Stimulated activated CD4-positive, alpha-beta T cell treated with anti-CD3 and anti-CD28 coated beads, Interleukin-12 subunit alpha, Interleukin-12 subunit beta, amount 100 ng/mL, for 48 hours (primary cell): ENCODE data around the gene RGS7BP.
"Not testable (repeated sequence)": the region's sequence is repeated elsewhere in the genome, so short reads cannot be mapped to it uniquely, and the experiment has no call there.

Source experiments
- DNase-seq, 3 donors: peaks; one replicate each; pipeline ENCODE4 v3.0.0-alpha.2; 2020; ENCODE audit warnings: low read depth in 2 of 3, low spot score in 1 of 3

The RGS7BP gene

DNA sequence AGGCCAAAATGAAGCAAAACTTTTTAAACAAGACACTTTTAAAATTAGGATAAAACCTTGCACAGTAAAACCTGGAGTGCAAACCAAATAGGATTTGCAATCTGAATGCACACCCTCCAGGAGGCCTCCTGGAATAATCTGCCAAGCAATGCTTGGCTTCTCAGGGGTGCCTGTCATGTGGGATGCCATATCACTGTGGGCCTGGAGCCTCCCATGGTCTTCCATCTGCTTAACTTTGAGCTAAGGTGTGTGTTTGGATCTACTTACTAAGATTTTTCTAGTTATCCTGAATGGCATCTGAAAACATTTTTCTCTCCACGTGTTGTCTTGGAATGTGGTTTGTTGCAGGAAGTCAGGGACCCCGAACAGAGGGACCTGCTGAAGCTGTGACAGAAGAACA, 52.1 kb downstream of the RGS7BP start:
- DNase-seq = no peak

- DNase-seq = not testable (repeated sequence)
Measured at GRCh38 chr5:64558641-64559040, 52.8 kb downstream of the RGS7BP start.

- no peak for DNase-seq
Measured at GRCh38 chr5:64566310-64566916, 60.6 kb downstream of the RGS7BP start.

DNA sequence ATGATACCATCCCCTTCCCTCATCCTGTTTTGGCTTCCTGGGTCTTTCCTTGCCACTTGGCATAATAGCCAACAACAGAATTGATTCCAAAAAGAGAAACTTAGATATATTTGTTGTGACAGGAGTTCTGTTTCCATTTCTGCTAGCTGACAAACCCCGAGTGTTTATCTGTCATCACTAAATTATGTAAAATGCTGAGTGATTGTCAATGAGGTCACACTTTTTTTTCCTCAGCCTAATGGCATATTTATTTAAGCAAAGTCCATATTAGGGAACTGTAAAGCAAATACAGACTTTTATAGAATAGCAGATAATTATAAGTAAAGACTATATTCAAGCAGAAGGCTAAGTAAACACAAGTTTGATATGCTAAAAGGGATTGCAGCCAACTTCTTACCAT, 64.0 kb downstream of the RGS7BP start:
- DNase-seq = no peak

DNA sequence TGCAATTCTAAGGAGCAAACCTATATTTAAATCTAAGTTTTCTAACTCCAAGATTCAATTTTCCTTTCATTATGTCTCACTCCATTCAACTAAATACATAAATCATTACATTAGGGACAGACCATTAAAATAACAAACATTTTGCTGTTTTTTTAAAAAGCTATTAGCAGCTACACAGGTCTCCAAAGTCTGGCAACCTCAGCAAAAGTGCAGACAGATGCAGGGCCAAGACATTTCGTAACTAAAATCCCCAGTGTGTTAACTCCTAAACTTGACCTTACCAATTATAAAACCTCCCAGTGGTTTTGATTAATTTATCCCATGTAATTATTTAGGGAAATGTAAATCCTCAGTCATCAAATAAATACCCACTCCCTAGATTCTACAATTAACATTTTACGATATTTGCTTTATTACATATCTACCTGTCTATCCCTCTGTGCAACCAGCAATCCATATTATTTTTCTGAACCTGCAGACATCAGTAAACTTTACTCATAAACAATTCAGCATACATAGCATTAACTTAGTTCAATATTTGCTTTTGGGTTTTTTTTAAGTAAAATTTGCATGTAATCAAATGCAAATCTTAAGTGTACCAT, 64.7 kb downstream of the RGS7BP start:
- no peak for DNase-seq

- no peak for DNase-seq
Measured at GRCh38 chr5:64575561-64575960, 69.7 kb downstream of the RGS7BP start.

GRCh38 chr5:64576250-64576649, 70.4 kb downstream of the RGS7BP start:
- DNase-seq = no peak

GRCh38 chr5:64585646-64586045, 79.8 kb downstream of the RGS7BP start:
- no peak for DNase-seq

GRCh38 chr5:64587370-64587769, 81.6 kb downstream of the RGS7BP start:
- DNase-seq = no peak

GRCh38 chr5:64592730-64593341, 87.0 kb downstream of the RGS7BP start:
- DNase-seq = no peak

GRCh38 chr5:64594025-64594424, 88.2 kb downstream of the RGS7BP start:
- DNase-seq = no peak

DNA sequence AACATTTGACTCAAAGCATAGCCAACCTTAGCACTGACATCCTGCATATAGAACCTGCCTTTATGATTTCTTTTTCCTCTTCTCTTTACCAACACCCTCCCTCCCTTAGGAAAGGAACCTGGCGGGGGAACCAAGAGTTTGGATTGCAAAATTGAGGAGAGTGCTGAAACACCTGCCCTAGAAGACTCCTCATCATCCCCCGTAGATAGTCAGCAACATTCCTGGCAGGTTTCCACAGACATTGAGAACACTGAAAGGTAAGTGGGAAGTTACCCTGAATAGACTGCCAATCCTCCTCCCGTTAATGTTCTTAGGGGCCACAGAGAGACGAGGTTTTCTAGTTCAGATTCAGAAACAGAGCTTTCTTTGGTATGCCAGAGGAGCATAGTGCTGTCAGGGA, 88.8 kb downstream of the RGS7BP start:
- DNase-seq = no peak

DNA sequence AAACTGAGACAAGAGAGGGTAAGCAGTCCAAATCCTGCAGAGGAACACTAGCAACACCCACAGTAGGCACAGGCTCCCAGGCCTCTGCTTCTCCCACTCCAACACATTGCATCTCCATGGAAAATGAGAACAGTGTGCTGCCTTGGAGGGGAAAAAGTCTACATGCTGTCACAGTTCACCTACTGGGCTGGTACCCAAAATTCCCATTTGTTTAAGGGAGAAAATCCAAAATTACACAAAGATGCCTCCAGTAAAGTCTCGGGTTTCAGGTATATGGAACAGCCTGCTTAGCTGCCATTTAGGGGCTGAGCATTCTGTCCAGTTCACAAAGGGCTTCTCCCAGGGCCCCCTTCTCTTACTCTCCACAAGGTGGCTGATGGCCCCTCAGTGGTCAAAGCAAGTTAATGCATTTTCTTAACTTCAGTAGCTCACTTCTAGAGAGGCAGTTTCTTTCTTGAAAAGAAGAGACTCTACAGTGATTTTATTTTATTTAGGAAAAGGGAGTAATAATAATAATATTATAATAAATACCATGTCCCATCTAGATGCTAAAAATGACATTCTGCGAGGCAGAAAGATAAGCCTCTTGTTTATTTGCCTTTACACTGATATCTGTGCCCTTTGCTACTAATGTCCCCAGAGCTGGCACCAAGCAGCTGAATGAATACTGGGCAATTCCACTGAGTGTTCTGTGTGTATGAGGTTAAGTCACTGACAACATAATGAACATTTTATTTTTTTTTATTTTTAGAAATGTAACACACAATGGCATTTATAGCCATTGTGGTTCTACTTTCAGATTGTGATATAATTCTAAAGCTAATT, 89.4 kb downstream of the RGS7BP start:
- DNase-seq = no peak

- DNase-seq = no peak
Measured at GRCh38 chr5:64599226-64599625, 93.4 kb downstream of the RGS7BP start.

DNA sequence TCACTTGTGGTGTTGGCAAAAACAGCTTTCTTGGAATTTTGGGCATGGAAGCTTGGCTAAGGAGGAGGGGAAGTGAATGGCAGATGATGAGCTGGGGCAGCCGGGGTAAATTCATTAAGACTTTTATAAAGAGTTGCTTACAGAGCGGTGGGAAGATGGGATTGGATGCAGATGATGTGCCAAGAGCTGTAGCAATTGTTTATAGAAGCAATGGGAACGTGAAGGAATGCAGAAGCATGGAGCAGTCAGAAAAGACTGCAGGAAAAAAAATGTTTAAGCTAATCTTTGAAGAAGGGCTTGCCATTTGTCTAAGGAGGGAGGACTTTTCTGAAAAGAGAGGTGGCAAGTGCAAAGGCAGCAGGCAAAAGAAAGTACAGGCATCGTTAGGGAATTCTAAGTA, 97.9 kb downstream of the RGS7BP start:
- no peak for DNase-seq

DNA sequence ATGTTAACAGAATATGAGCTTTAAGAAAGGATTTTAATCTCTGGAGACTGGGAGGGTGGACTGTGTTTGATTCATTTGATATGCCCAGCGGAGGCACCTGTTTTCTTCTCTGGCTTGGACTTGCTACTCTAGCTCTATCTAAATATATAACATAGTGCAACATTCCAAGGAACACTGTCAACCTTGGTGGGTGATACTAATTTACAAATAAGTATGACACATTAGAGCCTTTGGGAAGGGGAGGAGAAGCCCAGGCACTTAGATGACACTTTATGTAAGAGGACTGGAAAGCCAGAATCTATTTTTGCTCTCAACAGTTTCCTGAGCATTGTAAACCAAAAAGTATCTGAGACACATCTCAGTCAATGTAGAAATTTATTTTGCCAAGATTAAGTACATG, 101.1 kb downstream of the RGS7BP start:
- no peak for DNase-seq

DNA sequence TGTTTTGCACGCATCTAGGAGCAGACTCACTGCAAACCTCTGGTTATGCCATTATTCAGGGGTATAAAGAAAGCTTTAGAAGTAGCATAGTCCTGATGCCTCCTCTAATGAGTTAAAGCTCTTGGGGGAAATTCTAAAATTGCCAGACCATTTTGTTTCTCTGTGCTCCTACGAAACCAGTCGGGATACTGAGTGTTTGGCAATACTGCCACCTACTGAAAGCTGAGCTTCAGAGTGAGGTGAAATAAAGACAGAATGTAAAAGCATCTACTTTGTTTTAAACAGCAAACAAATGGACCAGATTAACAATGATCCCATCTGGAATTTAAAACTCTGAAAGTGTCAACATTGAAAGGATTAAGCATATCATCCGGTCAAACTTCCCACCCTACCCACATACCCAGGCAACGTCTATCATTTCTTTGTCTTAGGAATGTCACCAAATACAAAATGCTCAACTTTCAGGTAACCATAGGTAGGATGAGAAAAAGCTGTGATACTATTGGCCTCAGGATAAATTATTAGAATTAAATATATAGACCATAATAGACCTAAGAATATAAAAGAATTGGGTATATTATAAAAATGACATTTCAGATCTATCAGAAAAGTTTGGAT, 106.6 kb downstream of the RGS7BP start:
- DNase-seq = no peak

DNA sequence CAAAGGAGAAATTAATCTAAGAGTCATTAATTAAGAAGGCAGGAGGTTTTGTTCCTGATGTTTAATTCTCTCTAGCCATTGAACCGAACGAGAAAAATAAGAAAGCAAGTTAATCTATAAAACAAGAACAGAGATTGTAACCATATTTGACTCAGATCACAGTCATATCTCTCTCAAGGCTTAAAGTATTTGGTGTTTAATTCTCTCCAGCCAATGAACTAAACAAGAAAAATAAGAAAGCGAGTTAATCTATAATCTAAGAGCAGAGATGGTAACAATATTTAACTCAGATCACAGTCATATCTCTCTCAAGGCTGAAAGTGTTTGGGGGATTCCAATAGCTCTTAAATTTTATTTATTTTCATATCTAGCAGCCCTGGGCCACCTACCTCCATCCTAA, 110.1 kb downstream of the RGS7BP start:
- no peak for DNase-seq

- no peak for DNase-seq
Measured at GRCh38 chr5:64619609-64620008, 113.8 kb downstream of the RGS7BP start.

GRCh38 chr5:64622991-64623390, 117.2 kb downstream of the RGS7BP start:
- DNase-seq = no peak

GRCh38 chr5:64625678-64626077, 119.9 kb downstream of the RGS7BP start:
- DNase-seq = no peak

- no peak for DNase-seq
Measured at GRCh38 chr5:64628901-64629300, 123.1 kb downstream of the RGS7BP start.
